Measurements from ENCODE around the gene KCTD10.
"Not testable (repeated sequence)": the region's sequence is repeated elsewhere in the genome, so short reads cannot be mapped to it uniquely, and the experiment has no call there.

Gene KCTD10

GRCh38 chr12:109475121-109475520 lies 2.0 kb downstream of the KCTD10 start:
- Mint-ChIP-seq H3K27me3 (no peaks in the 10 kb centered on the region), H3K27ac (no peak overlapping the region), H3K36me3 (peaks cover 6% of the 10 kb centered on the region), H3K4me3 (peak overlapping the region; percentile 86), H3K4me1 (peaks cover 42% of the 10 kb centered on the region), H3K9me3 (no peaks in the 10 kb centered on the region)
- CTCF ChIA-PET = interaction anchor here (1.0 to 2.3 kb wide), 2 partner anchors 42 kb away, joined by 3 to 7 read pairs; no protein-coding TSS in a partner anchor
- DNase-seq = no peak

- H3K4me3 Mint-ChIP-seq, H3K27me3 Mint-ChIP-seq, H3K27ac Mint-ChIP-seq, DNase-seq, H3K9me3 Mint-ChIP-seq: not testable (repeated sequence)
- CTCF ChIA-PET = interaction anchor here (0.9 to 1.9 kb wide), 5 partner anchors 21 to 45 kb away, joined by 3 to 6 read pairs (median 3); no protein-coding TSS in a partner anchor
- Mint-ChIP-seq H3K4me1 (peaks cover 37% of the 10 kb centered on the region), H3K36me3 (peaks cover 12% of the 10 kb centered on the region)
Measured at GRCh38 chr12:109473526-109474270, 3.4 kb downstream of the KCTD10 start.

- Mint-ChIP-seq H3K4me3 (no peak overlapping the region), H3K27ac (no peak overlapping the region), H3K27me3 (no peaks in the 10 kb centered on the region), H3K9me3 (no peaks in the 10 kb centered on the region), H3K36me3 (peaks cover 16% of the 10 kb centered on the region), H3K4me1 (peaks cover 35% of the 10 kb centered on the region)
- CTCF ChIA-PET = interaction anchor here (0.9 to 1.9 kb wide), 5 partner anchors 20 to 45 kb away, joined by 3 to 6 read pairs (median 3); no protein-coding TSS in a partner anchor
- DNase-seq = no peak
Measured at GRCh38 chr12:109473006-109473405, 4.1 kb downstream of the KCTD10 start.

- Mint-ChIP-seq H3K4me1 (peaks cover 13% of the 10 kb centered on the region), H3K27me3 (no peaks in the 10 kb centered on the region)
- CTCF ChIA-PET = interaction anchor here (1.3 to 1.8 kb wide), 2 partner anchors 9 to 37 kb away, joined by 4 to 7 read pairs; partner anchors contain the start of gene UBE3B
Measured at GRCh38 chr12:109469517-109469916, 7.6 kb downstream of the KCTD10 start.

GRCh38 chr12:109467978-109468676 lies 9.0 kb downstream of the KCTD10 start:
- CTCF ChIA-PET = interaction anchor here (1.3 to 2.1 kb wide), 2 partner anchors 10 to 35 kb away, joined by 4 to 6 read pairs; partner anchors contain the start of gene UBE3B

More at GRCh38 chr12:109469517-109469916, 7.6 kb downstream of the KCTD10 start:
- Mint-ChIP-seq H3K9me3 (no peaks in the 10 kb centered on the region), H3K27ac (no peak overlapping the region), H3K4me3 (no peak overlapping the region), H3K36me3 (peaks cover 13% of the 10 kb centered on the region)
- no peak for DNase-seq

GRCh38 chr12:109466821-109467220 lies 10.3 kb downstream of the KCTD10 start:
- DNase-seq = no peak
- Mint-ChIP-seq H3K27me3 (no peaks in the 10 kb centered on the region), H3K4me1 (peaks cover 35% of the 10 kb centered on the region), H3K4me3 (no peak overlapping the region), H3K27ac (no peak overlapping the region), H3K9me3 (no peaks in the 10 kb centered on the region), H3K36me3 (peaks cover 18% of the 10 kb centered on the region)
- CTCF ChIA-PET = interaction anchor here (2.1 kb wide), 1 partner anchor 34 kb away, joined by 6 read pairs; no protein-coding TSS in a partner anchor

More at GRCh38 chr12:109467978-109468676, 9.0 kb downstream of the KCTD10 start:
- Mint-ChIP-seq H3K9me3 (no peaks in the 10 kb centered on the region), H3K4me1 (peaks cover 22% of the 10 kb centered on the region), H3K36me3 (peaks cover 17% of the 10 kb centered on the region), H3K27ac (no peak overlapping the region), H3K4me3 (no peak overlapping the region), H3K27me3 (no peaks in the 10 kb centered on the region)
- DNase-seq = no peak

- Mint-ChIP-seq H3K4me3 (no peak overlapping the region), H3K9me3 (no peaks in the 10 kb centered on the region), H3K4me1 (peaks cover 39% of the 10 kb centered on the region), H3K27ac (peak overlapping the region; percentile 46), H3K36me3 (peaks cover 18% of the 10 kb centered on the region), H3K27me3 (no peaks in the 10 kb centered on the region)
- DNase-seq = no peak
- CTCF ChIA-PET = interaction anchor here (2.1 kb wide), 1 partner anchor 33 kb away, joined by 6 read pairs; no protein-coding TSS in a partner anchor
Measured at GRCh38 chr12:109466305-109466704, 10.8 kb downstream of the KCTD10 start.

- CTCF ChIA-PET = no interaction called here
- no peak overlapping the region for H3K4me3 Mint-ChIP-seq
- H3K9me3 Mint-ChIP-seq = no peaks in the 10 kb centered on the region
- peaks cover 39% of the 10 kb centered on the region for H3K4me1 Mint-ChIP-seq
- H3K27ac Mint-ChIP-seq = no peak overlapping the region
- no peak for DNase-seq
- no peaks in the 10 kb centered on the region for H3K27me3 Mint-ChIP-seq
- peaks cover 18% of the 10 kb centered on the region for H3K36me3 Mint-ChIP-seq
Measured at GRCh38 chr12:109464642-109465351, 12.3 kb downstream of the KCTD10 start.

GRCh38 chr12:109463756-109464155 lies 13.3 kb downstream of the KCTD10 start:
- H3K27ac Mint-ChIP-seq = peak overlapping the region; percentile 83
- no peaks in the 10 kb centered on the region for H3K9me3 Mint-ChIP-seq
- H3K4me3 Mint-ChIP-seq = no peak overlapping the region
- peaks cover 42% of the 10 kb centered on the region for H3K4me1 Mint-ChIP-seq
- DNase-seq = no peak
- H3K27me3 Mint-ChIP-seq = no peaks in the 10 kb centered on the region
- H3K36me3 Mint-ChIP-seq = peaks cover 16% of the 10 kb centered on the region
- CTCF ChIA-PET = interaction anchor here (1.8 kb wide), 1 partner anchor 31 kb away, joined by 14 read pairs; no protein-coding TSS in a partner anchor

- DNase-seq = peak; percentile 29
- Mint-ChIP-seq H3K27me3 (no peaks in the 10 kb centered on the region), H3K4me1 (peaks cover 43% of the 10 kb centered on the region), H3K4me3 (peak overlapping the region; percentile 24), H3K36me3 (peaks cover 12% of the 10 kb centered on the region), H3K9me3 (no peaks in the 10 kb centered on the region), H3K27ac (peak overlapping the region; percentile 83)
- CTCF ChIA-PET = interaction anchor here (1.0 to 1.9 kb wide), 3 partner anchors 10 to 35 kb away, joined by 4 to 14 read pairs (median 10); no protein-coding TSS in a partner anchor
Measured at GRCh38 chr12:109462868-109463692, 14.0 kb downstream of the KCTD10 start.

GRCh38 chr12:109461846-109462756 lies 15.0 kb downstream of the KCTD10 start:
- Mint-ChIP-seq H3K4me1 (peaks cover 43% of the 10 kb centered on the region), H3K9me3 (no peaks in the 10 kb centered on the region), H3K36me3 (peaks cover 16% of the 10 kb centered on the region), H3K27me3 (no peaks in the 10 kb centered on the region), H3K4me3 (no peak overlapping the region), H3K27ac (no peak overlapping the region)
- CTCF ChIA-PET = interaction anchor here (1.0 to 1.9 kb wide), 4 partner anchors 9 to 34 kb away, joined by 4 to 14 read pairs (median 9); no protein-coding TSS in a partner anchor
- DNase-seq = no peak
